HEK293T (cell line): Measurements from ENCODE around the gene GSC.

Experiments
- CTCF ChIA-PET: fragments of 350-600 bp; formaldehyde crosslinking; extraction: SDS; loops from one replicate; lab custom pipeline; 2021; ENCODE audit warnings: antibody characterized with exemption, inconsistent platforms; lab: Yijun Ruan, JAX
- POLR2A ChIA-PET: fragments of 350-600 bp; formaldehyde crosslinking; extraction: SDS; loops from one replicate; lab custom pipeline; 2020; ENCODE audit warnings: antibody characterized with exemption, inconsistent platforms; lab: Yijun Ruan, JAX
- DNase-seq: peaks from one replicate; pipeline ENCODE4 v3.0.0; 2012; ENCODE audit warnings: mixed read lengths; ENCODE audit errors: extremely low spot score
- ARNT ChIP-seq: fragments of 450-650 bp; IDR thresholded peaks from 2 replicates; pipeline ENCODE4 v1.6.1; 2017; ENCODE audit warnings: mild to moderate bottlenecking
- CTBP1 ChIP-seq: fragments of 450-650 bp; IDR thresholded peaks from 2 replicates; pipeline ENCODE4 v1.6.1; 2016; ENCODE audit warnings: borderline replicate concordance
- ELF4 ChIP-seq: fragments of 450-650 bp; IDR thresholded peaks from 2 replicates; pipeline ENCODE4 v1.6.1; 2017; ENCODE audit warnings: antibody characterized with exemption
- FOXM1 ChIP-seq: fragments of 450-650 bp; IDR thresholded peaks from 2 replicates; pipeline ENCODE4 v1.6.1; 2017; ENCODE audit warnings: mild to moderate bottlenecking, borderline replicate concordance
- HDGF ChIP-seq: fragments of 450-650 bp; IDR thresholded peaks from 2 replicates; pipeline ENCODE4 v1.6.1; 2017; ENCODE audit warnings: antibody characterized with exemption, borderline replicate concordance
- NFRKB ChIP-seq: fragments of 450-650 bp; IDR thresholded peaks from 2 replicates; pipeline ENCODE4 v1.6.1; 2016; ENCODE audit warnings: mild to moderate bottlenecking, moderate library complexity
- PKNOX1 ChIP-seq: fragments of 450-650 bp; IDR thresholded peaks from 2 replicates; pipeline ENCODE4 v1.6.1; 2016
- ZNF384 ChIP-seq: fragments of 450-650 bp; IDR thresholded peaks from 2 replicates; pipeline ENCODE4 v1.6.1; 2016

GSC gene

GRCh38 chr14:94722397-94722796 is 47.5 kb downstream of the GSC start:
- DNase-seq, result no peak
- POLR2A ChIA-PET, result no interaction called here
- TF ChIP-seq CTBP1, result no peak
- TF ChIP-seq FOXM1, result no peak
- TF ChIP-seq PKNOX1, result no peak
- TF ChIP-seq NFRKB, result no peak
- no peak for TF ChIP-seq ELF4
- TF ChIP-seq HDGF, result no peak
- no peak for TF ChIP-seq ZNF384
- no peak for TF ChIP-seq ARNT
- CTCF ChIA-PET, result no interaction called here
